Stimulated activated CD4-positive, alpha-beta T cell treated with anti-CD3 and anti-CD28 coated beads, TNF-alpha, amount 100 ng/mL, for 1 hour (primary cell): Measurements from ENCODE around the gene CDYL2.
"Not testable (repeated sequence)": the region's sequence is repeated elsewhere in the genome, so short reads cannot be mapped to it uniquely, and the experiment has no call there.

ENCODE experiments used
- DNase-seq, 3 donors: peaks; one replicate each; pipeline ENCODE4 v3.0.0-alpha.2; 2020; ENCODE audit warnings: low read depth in 3 of 3, low spot score in 1 of 3

CDYL2 gene

DNA sequence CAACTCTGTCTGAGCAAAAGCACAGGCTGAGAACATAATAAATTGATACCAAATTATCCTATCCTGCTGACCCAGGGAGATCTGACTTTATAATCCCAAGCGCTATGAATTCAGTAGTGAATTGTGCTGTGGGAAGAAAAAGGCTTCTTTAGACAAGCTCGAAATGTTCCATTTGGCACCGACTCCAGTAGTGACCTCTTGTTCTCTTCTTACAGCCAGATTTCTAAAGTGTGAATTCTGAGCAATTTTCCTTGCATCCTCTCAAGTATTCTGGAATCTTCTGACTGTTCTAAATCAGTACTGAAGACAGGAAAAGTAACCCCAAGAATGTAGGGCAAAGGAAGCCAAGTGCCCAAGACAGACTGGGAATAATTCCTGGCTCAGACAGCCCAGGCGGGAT, 58.2 kb downstream of the CDYL2 start:
- DNase-seq, result no peak

DNA sequence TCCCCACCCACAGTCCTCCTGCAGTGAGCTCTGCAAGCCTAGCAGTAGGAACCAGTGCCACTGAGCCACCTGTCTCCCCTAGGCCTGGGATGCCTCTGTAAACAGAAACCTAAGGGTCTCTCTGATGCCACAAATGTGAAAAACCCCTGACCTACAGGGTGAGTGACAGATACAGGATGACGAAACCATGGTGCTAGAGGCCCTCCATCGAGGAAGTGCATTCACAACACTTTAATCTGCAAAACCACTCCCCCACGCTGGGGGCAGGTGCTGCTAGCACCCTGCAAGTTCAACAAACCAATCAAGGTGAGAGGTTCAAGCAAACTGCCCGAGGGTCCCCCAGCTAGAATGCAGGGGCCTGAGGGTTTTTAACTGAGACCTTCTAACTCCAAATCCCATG, 59.5 kb downstream of the CDYL2 start:
- DNase-seq, result no peak

DNA sequence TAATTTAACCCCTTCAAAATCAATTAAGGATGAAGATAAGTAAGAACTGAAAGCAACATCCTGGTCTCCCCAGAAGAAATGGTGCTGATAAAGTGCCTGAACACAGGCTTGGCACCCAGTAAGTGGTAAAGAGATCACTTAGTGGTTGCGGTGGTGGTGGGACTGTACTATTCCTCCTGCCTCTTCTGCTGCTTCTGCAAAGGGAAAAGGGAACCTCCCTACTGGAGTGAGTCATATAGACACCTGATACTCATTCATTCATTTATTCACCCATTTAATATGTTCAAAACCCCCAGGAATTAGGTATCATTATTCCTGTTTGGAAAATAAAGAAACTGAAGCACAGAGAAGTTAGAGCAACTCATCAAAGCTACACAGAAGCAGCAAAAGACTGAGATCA, 60.6 kb downstream of the CDYL2 start:
- DNase-seq, result no peak

DNA sequence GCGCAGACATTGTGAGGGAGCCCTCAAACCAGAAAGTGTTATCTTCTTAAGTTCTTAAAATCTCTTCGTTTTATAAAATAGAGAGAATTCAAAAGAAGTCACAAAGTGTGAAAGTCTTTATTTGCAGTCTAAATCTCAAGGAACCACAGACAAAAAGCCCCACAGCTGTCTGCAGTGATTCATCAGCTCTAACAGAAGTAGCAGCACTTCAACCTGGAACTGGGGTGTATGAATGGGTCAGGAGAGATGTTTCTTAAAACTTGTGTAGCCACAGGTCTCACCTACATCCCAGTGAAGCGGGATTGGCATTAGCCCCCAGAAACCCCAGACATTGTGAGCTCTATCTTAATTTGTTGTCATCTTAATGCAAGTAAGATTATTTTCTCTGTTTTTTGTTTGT, 61.1 kb downstream of the CDYL2 start:
- no peak for DNase-seq

DNA sequence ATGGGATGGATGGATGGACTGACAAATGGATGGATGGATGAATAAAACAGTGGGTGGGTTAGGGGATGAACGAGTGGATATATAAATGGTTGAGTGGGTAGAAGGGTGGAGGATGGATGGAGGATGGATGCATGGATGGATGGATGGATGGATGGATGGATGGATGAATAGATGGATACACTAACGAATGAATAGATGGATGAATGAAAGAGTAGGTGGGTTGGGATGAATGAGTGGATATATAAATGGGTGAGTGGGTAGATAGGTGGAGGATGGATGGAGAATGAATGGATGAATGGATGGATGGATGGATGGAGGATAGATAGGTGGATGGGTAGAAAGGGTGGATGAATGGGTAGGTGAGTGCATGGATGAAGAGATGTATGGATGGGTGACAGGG, 62.1 kb downstream of the CDYL2 start:
- DNase-seq, result no peak

DNA sequence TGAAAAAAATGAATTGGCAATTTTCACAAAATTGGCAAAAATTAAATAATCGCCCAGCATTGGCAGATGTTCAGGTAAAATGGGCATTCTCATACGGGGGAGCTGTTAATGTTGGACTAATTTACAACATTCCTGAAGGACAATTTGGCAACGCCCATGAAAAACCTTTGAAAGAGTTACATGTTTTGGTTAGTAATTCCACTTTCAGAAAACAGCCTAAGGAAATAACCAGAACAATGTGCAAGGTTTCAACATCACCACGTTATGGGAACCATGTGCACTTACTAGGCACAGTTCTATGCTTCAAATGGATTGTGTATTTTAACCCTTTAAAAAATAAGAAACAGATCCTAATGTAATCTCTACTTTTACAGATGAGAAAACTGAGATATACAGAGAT, 62.7 kb downstream of the CDYL2 start:
- DNase-seq, result no peak

DNA sequence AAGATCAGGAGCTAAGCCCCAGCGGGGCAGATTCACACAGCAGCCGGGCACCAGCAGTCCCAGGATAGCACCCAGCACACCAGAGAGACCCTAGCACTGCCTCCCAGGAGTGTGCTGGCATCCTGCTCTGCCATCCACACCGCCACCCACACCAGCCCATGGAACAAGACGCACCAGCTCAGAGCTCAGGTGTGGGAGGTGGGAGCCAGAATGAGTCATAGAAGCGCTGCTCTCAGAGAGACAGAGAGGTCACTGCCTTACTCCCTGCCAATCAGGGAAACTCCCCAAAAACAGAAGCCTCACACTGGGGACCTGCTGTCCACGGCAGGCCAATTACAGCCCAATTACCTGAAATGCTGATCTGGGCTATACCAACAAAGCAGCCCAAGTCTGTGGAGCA, 64.9 kb downstream of the CDYL2 start:
- DNase-seq, result no peak

DNA sequence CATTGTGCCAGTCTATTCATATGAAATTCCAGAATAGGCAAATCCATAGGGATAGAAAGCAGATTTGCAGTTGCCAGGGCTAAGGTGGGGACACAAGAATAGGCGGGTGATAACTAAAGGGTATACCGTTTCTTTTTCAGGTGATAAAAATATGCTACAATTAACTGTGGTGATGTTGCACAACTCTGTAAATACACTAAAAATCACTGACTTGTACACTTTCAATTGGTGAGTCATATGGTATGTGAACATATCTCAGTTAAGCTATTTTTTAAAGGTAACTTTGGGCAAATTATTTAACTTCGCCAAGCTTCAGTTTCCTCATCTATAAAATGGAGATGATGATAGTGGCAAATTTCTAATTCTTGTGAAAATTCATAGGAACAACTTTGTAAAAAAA, 65.9 kb downstream of the CDYL2 start:
- no peak for DNase-seq

DNA sequence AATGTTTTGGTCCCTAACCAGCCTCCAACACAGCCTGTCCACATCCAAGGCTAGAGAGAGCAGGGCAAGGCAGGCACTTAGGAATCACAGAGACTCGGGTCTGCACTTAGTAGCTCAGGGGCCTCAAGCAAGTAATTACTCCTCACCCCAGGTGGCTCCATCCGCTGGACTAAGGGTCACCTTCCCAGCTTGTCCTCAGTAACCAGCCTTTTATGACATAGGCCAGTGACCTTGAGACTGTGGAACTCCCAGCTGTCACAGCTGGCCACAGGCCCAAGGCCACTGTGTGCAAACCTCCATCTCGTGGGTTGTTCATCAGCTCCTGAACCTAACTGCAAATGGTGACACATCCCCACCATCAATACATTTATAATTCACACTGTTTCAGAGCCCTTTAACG, 68.6 kb downstream of the CDYL2 start:
- no peak for DNase-seq

DNA sequence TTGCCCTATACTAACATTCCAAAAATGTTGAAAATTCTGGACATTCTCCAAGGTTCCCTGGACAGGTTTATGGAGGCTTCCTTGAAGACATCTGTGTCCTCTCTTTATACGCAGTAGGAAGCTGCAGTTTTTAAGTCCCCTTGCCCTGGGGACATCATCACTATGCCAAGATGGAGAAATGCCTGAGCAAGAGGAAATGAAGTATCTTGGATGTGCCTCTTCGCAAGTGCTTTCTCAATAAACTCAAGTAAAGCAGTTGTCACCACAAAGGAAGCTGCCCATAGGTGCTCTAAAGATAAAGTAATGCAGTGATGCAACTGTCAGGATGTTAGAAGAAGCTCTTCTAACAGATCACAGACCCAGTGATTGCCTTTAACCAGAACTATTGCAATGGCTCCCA, 71.0 kb downstream of the CDYL2 start:
- no peak for DNase-seq

DNA sequence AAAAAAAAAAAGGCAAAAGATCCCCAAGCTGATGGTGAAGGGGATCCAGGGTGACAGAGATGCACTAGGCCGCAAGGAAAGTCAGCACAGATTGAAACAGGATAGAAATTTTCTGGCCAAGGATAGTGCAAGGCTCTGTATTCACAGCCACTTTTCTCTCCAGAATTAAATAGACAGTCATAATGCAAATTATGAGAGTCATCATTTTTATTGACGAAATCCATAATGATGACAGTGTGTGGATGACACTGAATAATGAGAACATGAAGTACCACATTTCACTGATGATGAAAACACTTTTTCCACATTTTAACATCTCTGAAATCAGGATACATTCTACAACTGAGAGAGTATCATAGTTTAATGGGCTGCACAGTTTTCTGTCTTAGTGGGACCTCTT, 72.5 kb downstream of the CDYL2 start:
- DNase-seq, result no peak

DNA sequence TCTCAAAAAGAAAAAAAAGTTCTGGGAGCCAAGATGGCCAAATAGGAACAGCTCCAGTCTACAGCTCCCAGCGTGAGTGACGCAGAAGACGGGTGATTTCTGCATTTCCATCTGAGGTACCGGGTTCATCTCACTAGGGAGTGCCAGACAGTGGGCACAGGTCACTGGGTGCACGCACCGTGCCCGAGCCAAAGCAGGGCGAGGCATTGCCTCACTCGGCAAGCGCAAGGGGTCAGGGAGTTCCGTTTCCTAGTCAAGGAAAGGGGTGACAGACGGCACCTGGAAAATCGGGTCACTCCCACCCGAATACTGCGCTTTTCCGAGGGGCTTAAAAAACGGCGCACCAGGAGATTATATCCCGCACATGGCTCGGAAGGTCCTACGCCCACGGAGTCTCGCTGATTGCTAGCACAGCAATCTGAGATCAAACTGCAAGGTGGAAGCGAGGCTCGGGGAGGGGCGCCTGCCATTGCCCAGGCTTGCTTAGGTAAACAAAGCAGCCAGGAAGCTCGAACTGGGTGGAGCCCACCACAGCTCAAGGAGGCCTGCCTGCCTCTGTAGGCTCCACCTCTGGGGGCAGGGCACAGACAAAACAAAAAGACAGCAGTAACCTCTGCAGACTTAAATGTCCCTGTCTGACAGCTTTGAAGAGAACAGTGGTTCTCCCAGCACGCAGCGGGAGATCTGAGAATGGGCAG, 77.2 kb downstream of the CDYL2 start:
- not testable (repeated sequence) for DNase-seq

DNA sequence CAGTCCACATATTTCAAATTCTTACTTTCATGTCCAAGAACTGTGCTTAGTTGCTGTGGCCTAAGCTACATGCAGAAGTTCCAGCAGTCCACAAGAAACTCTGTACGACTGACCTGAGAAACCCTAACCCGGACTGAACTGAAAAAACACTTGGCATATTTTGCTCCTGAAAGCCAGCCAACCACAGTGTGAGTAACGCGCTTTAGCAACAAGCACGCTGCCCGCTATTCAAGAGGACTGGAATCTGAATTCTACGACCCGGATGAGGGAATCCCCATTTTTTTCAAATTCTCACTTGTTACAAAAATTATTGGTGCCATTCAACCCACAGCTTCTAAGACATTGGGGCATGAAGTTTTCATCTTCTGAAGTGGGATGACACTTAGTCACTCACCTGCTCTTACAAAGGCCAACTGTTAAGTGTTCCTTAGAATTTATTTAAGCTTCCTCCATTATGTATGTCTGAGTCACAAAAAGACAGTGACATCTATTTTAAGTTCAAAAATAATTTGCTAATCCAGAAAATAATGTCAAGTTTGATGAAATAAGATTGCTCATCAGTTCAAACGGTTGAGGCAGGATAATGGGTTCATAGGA, 78.7 kb downstream of the CDYL2 start:
- no peak for DNase-seq

DNA sequence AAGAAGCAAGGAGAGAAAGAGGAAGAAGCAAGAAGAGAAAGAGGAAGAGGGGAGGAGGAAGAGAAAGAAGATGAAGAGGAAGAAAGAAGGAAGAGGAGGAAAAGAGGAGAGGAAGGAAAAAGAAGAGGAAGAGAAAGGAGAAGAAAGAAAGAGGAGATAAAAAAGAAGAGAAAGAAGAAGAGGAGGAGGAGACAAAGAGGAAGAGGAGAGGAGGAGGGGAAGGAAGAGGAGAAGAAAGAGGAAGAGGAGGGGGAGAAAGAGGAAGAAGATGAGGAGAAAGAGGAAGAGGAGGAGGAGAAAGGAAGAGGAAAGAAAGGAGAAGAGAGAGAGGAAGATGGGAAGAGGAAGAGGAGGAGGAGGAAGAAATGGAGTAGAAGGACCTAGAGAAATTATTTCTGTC, 80.4 kb downstream of the CDYL2 start:
- no peak for DNase-seq

DNA sequence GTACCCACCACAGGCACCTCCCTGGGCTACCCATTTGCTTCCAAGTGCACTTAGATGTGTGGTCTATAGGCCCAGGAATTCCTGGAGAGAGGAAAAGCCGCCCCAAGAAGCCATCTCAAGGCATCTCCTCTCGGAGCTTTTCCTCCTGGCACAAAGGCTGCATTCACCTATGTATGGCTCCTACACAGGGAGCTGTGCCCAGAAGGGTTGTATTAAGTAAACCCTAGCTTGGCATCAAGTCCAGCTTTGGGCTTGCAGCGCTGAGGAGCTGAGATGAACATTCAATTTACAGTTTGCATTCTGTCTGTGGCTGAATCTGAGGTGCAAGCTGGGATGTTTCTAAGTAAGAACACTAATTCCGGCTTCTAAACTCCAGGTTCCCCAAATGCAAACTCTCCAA, 81.3 kb downstream of the CDYL2 start:
- DNase-seq, result no peak

DNA sequence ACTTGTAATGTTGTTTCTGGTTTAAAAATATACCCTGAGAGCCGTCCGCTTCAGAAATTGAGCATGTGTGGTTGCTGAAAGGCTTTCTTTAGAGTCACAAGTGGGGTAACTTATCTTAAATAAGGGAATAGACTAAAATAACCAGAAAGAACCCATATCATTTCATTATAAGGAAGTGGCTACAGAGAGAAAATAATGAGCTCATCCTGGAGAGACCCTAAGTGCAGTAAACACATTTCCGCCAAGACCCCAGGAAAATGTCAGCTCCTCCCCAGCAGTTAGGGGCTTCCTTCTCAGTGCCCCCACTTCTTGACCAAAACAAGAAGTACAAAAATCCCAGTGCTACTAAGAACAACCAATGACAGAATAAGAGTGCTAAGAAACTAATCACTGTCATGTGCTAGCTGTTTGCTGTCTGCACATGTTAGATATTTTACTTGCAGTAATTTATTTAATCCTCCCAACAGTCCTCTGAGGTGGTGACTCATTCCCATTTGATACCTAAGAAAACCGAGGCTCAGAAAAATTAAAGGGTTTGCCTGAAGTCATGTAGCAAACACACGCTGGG, 83.5 kb downstream of the CDYL2 start:
- DNase-seq, result no peak

DNA sequence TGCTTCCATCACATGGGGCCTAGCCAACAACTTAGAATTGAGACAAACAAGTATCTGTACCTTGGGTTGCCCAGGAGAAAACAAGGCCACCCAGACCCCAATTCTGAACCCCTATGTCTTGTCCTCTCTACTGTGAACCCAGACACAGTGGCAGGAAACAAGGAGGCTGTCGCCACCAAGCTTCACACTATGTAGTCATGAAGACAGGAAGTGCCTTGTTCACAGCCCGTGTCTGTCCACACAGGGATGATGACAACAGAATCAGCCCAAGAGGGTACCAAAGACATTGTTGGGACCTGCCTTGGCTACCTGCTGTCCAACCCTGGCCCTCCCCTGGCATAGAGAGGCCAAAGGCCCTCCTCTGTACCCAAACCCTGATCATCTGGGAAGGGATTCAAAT, 84.8 kb downstream of the CDYL2 start:
- no peak for DNase-seq

DNA sequence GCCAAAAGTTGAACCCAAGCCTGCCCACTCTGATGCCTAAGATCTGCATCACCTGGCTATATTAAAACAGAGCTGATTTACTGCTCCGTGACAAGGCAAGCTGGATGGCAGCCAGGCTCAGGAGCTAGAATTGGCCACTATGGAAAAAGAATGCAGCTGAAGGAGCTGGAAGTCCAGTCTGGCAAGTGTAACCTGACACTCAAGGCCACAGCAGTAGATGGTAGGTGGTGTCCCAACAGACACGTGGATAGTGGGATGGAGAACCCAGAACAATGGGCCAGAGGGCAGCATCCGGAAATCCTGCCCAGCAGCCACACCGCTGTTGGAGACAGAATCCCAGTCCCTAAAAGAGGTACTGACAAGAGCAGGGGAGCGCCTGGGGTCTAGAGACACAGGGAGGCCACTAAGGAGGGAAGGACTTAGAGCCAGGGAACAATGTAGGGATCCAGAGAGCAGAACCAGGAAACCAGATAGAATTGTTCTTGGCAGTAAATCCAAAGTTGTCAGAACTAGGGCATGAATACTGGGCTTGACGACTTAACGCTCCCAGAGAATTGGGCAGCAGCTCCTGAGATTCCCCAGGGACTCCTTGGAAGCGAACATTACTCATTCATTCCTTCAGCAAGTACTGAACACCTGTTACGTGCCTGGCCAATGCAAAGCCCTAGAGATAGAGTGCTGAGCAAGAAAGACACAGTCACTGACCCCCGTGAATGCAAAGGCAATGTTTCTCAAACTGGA, 85.7 kb downstream of the CDYL2 start:
- DNase-seq, result no peak

DNA sequence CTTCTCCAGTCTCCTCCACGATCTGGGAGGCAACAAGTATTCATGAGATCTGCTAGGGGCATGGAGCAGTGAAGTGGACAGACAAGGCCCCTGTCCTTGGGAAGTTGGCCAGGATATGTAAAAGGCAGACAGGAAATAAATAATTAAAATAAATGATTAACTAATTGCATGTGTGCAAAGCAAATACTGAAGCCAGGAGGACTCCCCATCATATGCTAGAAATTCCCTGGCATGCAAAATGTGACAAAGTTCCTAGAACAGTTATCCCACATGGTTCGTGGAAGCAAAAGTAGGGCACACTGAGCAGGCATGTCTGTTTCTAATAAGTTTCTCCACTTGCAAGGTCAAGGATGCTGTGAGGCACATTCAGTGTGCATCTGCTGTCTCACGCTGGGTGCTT, 86.8 kb downstream of the CDYL2 start:
- no peak for DNase-seq

DNA sequence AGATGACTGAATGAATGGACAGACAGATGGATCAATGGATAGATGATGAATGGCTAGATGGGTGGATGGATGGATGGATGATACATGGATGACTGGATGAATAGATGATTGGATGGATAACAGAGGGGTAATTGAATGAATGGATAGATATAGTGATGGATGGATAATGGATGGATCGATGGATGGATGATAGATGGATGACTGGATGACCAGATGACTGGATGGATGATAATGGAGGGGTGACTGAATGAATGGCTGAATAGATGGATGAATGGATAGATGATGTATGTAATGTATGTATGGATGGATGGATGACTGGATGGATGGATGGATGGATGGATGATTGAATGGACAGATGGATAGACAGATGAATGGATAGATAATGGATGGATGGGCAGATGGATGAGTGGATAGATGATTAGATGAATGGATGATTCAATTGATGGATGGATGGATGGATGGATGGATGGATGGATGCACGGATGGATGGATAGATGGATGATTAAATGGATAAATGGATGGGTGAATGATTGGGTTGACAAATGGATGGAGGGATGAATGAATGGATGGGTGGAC, 87.7 kb downstream of the CDYL2 start:
- no peak for DNase-seq

DNA sequence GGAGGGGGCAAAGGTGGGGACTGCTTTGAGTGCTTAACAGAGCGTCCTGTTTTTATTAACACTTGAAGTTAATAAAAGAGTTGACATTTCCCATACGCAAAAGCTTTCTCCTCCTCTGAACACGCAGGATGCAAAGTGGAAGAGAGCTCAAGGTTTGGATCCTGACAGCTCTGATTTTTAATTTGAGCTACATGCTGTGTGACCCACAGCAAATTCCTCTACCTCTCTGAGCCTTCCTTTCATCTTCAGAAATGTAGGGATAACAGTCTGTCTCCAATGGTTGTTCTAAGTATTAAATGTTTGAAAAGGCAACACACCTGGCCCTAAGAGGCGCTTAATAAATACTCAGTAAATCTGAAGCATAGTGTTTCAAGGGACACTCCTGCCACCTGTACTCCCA, 93.0 kb downstream of the CDYL2 start:
- no peak for DNase-seq

DNA sequence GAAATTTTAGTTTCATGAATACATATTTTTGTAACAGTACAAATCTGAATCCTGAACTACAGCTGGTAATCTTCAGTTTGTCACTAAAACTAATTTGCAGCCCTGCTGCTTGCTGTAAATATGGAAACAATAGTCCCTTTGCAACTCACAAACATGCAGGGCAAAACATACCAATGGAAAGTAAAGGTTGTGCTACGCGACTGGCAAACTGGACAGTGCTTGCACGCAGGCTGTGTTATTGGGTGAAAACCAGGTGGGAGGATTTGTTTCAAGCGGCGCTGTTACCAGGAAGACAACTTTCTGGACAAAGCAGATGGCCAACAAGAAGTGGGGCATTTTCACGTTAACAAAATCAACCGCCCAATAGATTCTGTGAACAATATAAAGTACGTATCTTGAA, 93.5 kb downstream of the CDYL2 start:
- DNase-seq, result no peak
